HEK293 (cell line): Measurements from ENCODE around the gene DSP.

Source experiments
- PBX3 ChIP-seq: sonication (generic); formaldehyde crosslinking; IDR thresholded peaks from 2 replicates; pipeline ENCODE4 v1.8.1; 2022; ENCODE audit warnings: mild to moderate bottlenecking, moderate library complexity, missing genetic modification reagents
- ZNF184 ChIP-seq: fragments of 450-650 bp; IDR thresholded peaks from 2 replicates; pipeline ENCODE4 v1.5.1; 2018; ENCODE audit warnings: missing biosample characterization, mild to moderate bottlenecking, missing genetic modification characterization
- ZNF350 ChIP-seq: fragments of 450-650 bp; formaldehyde crosslinking; IDR thresholded peaks from 2 replicates; pipeline ENCODE4 v1.5.0; 2017; ENCODE audit warnings: missing biosample characterization, mild to moderate bottlenecking, missing genetic modification characterization
- ZNF398 ChIP-seq: fragments of 450-650 bp; formaldehyde crosslinking; IDR thresholded peaks from 2 replicates; pipeline ENCODE4 v1.5.1; 2017; ENCODE audit warnings: missing biosample characterization, missing genetic modification characterization
- ZNF416 ChIP-seq: fragments of 450-650 bp; formaldehyde crosslinking; IDR thresholded peaks from 2 replicates; pipeline ENCODE4 v1.5.1; 2016; ENCODE audit warnings: missing biosample characterization, missing genetic modification characterization

GRCh38 chr6:7628909-7629308 is 87.4 kb downstream of the DSP start:
- TF ChIP-seq ZNF398: no peak
- no peak for TF ChIP-seq PBX3
- TF ChIP-seq ZNF350 (tag by site-specific recombination): no peak
- no peak for TF ChIP-seq ZNF416 (tag by site-specific recombination)
- no peak for TF ChIP-seq ZNF184 (tag by site-specific recombination)
